Spleen (tissue), 11 donors: ENCODE measurements around the gene SSH2. TPM values are rescaled to one million over a fixed set of nuclear protein-coding genes. Genes with fewer than 3 reads are reported as not detected.
"Not testable (repeated sequence)": the region's sequence is repeated elsewhere in the genome, so short reads cannot be mapped to it uniquely, and the experiment has no call there.

ENCODE experiments used
- DNase-seq: peaks from one replicate; pipeline ENCODE4 v3.0.0-alpha.2; 2020
- H3K27ac ChIP-seq, 8 donors: fragments of 200-600 bp; sonication (generic) in 7 of 8; 1 replicate in 4 of 8; 2 replicates in 4 of 8; pipeline versions ENCODE4 v1.5.0 to v1.8.0; 2016 to 2021; ENCODE audit warnings: inconsistent platforms in 4 of 8, mild to moderate bottlenecking in 4 of 8, moderate library complexity in 1 of 8
- H3K27me3 ChIP-seq, 7 donors: fragments of 200-600 bp; sonication (generic) in 6 of 7; replicated peaks in 1 of 7; 1 replicate in 4 of 7; 2 replicates in 3 of 7; pipeline versions ENCODE4 v1.5.0 to v1.8.0; 2016 to 2021; ENCODE audit warnings: inconsistent platforms in 3 of 7, mild to moderate bottlenecking in 1 of 7
- H3K36me3 ChIP-seq, 6 donors: fragments of 200-600 bp; sonication (generic) in 5 of 6; 1 replicate in 4 of 6; 2 replicates in 2 of 6; pipeline versions ENCODE4 v1.5.0 to v1.8.0; 2016 to 2021; ENCODE audit warnings: inconsistent platforms in 2 of 6
- H3K4me1 ChIP-seq, 6 donors: fragments of 200-600 bp; sonication (generic) in 5 of 6; 1 replicate in 3 of 6; 2 replicates in 3 of 6; pipeline versions ENCODE4 v1.5.0 to v1.8.0; 2016 to 2021; ENCODE audit warnings: inconsistent platforms in 3 of 6
- H3K4me3 ChIP-seq, 8 donors: fragments of 200-600 bp; sonication (generic) in 7 of 8; 1 replicate in 4 of 8; 2 replicates in 4 of 8; pipeline versions ENCODE4 v1.5.0 to v1.8.0; 2016 to 2021; ENCODE audit warnings: inconsistent platforms in 4 of 8, mild to moderate bottlenecking in 4 of 8, moderate library complexity in 2 of 8
- H3K9me3 ChIP-seq, 8 donors: fragments of 200-600 bp; sonication (generic) in 7 of 8; 1 replicate in 4 of 8; 2 replicates in 4 of 8; pipeline versions ENCODE4 v1.5.0 to v1.8.0; 2016 to 2021; ENCODE audit warnings: inconsistent platforms in 4 of 8
- CTCF ChIP-seq, 11 experiments: fragments of 200-600 bp in 7 of 11; fragments of 450-650 bp in 4 of 11; sonication (generic) in 4 of 11; IDR thresholded peaks in 8 of 11; conservative IDR thresholded peaks in 3 of 11; 1 replicate in 7 of 11; 2 replicates in 4 of 11; pipeline versions ENCODE4 v1.4.0 to v1.8.0; 2016 to 2021; ENCODE audit warnings: antibody characterized with exemption in 11 of 11, inconsistent platforms in 4 of 11, mild to moderate bottlenecking in 1 of 11
- POLR2A ChIP-seq, 3 donors: fragments of 450-650 bp; IDR thresholded peaks; one replicate each; pipeline ENCODE4 v1.5.1; 2017; ENCODE audit warnings: antibody characterized with exemption in 3 of 3, mild to moderate bottlenecking in 1 of 3
- POLR2AphosphoS5 ChIP-seq, 3 donors: sonication (generic); formaldehyde crosslinking; IDR thresholded peaks; one replicate each; pipeline ENCODE4 v1.5.1; 2017; ENCODE audit warnings: antibody characterized with exemption in 3 of 3
- WGBS, 5 donors: extraction: QIAGEN DNeasy Blood & Tissue Kit in 3 of 5; methylation state at CpG; one replicate each; pipeline versions ENCODE4 v1.1.5 to v1.1.7; 2013 to 2018; 5-methylcytosine and 5-hydroxymethylcytosine counted together
- intact Hi-C: fragments of 100-400 bp; cut with DNase I; formaldehyde crosslinking; loops from one replicate; pipeline ENCODE4 v1.15.0; 2023; ENCODE audit warnings: low total_unique reads
- polyA plus RNA-seq, 3 donors: library from polyadenylated mRNA; stranded (reverse); fragments of 200-250 nt; gene quantifications; one replicate each; pipeline ENCODE4 v1.2.1, GENCODE V29; 2013
- total RNA-seq, 7 donors: library from RNA; depleted of rRNA in 3 of 7; stranded (reverse); fragments of >200 nt in 3 of 7; fragmentation: NEBNext Ultra II Directional in 4 of 7; extraction: Animal tissue kit (Norgen Biotek cat#: 25700) in 4 of 7; gene quantifications; one replicate each; pipeline versions ENCODE4 v1.1.0 to v1.2.1, GENCODE V29; 2016 to 2021
- donor health status: healthy with polysubstance abuse.
- donor health status: DM: no; HTN: no; CAD: no; lungs with moderate emphysema.
- donor health status: DM: no; HTN: no; CAD: no.
- donor health status: Bipolar disorder and iron deficiency.
- donor health status: healthy.
- donor health status: DM: no; HTN: no; CAD: no.
- donor health status: DM: yes; HTN: yes; CAD: no.

SSH2 gene
- total and polyA plus RNA-seq, 10 donors = 15.9 to 182 (median 113) TPM

DNA sequence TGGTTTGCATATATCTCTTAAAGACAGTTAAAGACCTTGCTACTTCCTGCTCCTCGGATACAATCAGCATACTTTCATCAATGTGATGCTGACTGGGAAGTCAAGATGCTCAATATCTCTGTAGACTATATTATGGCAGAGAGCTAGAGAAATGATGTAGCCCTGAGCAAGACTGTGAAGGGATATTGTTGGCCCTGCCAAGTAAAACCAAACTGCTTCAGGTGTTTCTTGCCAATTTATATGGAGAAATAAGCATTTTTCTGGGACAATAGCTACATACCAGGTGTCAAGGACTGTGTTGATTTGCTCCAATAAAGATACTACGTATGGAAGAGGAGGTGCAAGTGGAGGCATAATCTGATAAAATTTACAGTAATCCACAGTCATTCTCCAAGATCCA, 6.7 kb upstream of the SSH2 start:
- no peak overlapping the region for H3K4me3 ChIP-seq
- TF ChIP-seq POLR2A (IDR thresholded peaks at IDR 0.05) (no peak), POLR2AphosphoS5 (IDR thresholded peaks at IDR 0.05) (no peak), CTCF (IDR thresholded peaks at IDR 0.05 in 8 of 11, conservative IDR thresholded peaks at IDR 0.05 in 3 of 11) (no peak)
- H3K27me3 ChIP-seq = no peaks in the 10 kb centered on the region
- no peak for DNase-seq
- no peak overlapping the region for H3K27ac ChIP-seq
- H3K4me1 ChIP-seq = peaks cover 2 to 4% (median 3%) of the 10 kb centered on the region in 6 donors
- H3K36me3 ChIP-seq = no peaks in the 10 kb centered on the region
- intact Hi-C loops = no loop called here
- no peaks in the 10 kb centered on the region for H3K9me3 ChIP-seq
- WGBS, 5 donors = 69 to 81% (median 73%) methylated on average over 2 of the region's 2 CpGs

- WGBS, 5 donors = 81 to 95% (median 87%) methylated on average over 3 of the region's 3 CpGs
Measured at GRCh38 chr17:29935909-29936308, 5.9 kb upstream of the SSH2 start.

GRCh38 chr17:29933379-29933778, 3.4 kb upstream of the SSH2 start:
- 53 to 67% (median 55%) methylated on average over 2 of the region's 2 CpGs for WGBS, 5 donors
- intact Hi-C loops = no loop called here
- H3K27ac ChIP-seq = no peak overlapping the region
- no peaks in the 10 kb centered on the region for H3K9me3 ChIP-seq
- H3K4me3 ChIP-seq = no peak overlapping the region
- peaks cover 22 to 30% (median 25%) of the 10 kb centered on the region in 6 donors for H3K4me1 ChIP-seq
- no peak for DNase-seq
- TF ChIP-seq POLR2AphosphoS5 (IDR thresholded peaks at IDR 0.05) = no peak
- no peak for TF ChIP-seq CTCF (IDR thresholded peaks at IDR 0.05 in 8 of 11, conservative IDR thresholded peaks at IDR 0.05 in 3 of 11)
- no peak for TF ChIP-seq POLR2A (IDR thresholded peaks at IDR 0.05)
- no peaks in the 10 kb centered on the region for H3K27me3 ChIP-seq
- H3K36me3 ChIP-seq = no peaks in the 10 kb centered on the region

More at GRCh38 chr17:29935909-29936308, 5.9 kb upstream of the SSH2 start:
- DNase-seq, H3K9me3 ChIP-seq, H3K27me3 ChIP-seq, H3K27ac ChIP-seq, H3K36me3 ChIP-seq, H3K4me3 ChIP-seq, intact Hi-C loops: not testable (repeated sequence)
- H3K4me1 ChIP-seq = peaks cover 10 to 12% (median 11%) of the 10 kb centered on the region in 6 donors

DNA sequence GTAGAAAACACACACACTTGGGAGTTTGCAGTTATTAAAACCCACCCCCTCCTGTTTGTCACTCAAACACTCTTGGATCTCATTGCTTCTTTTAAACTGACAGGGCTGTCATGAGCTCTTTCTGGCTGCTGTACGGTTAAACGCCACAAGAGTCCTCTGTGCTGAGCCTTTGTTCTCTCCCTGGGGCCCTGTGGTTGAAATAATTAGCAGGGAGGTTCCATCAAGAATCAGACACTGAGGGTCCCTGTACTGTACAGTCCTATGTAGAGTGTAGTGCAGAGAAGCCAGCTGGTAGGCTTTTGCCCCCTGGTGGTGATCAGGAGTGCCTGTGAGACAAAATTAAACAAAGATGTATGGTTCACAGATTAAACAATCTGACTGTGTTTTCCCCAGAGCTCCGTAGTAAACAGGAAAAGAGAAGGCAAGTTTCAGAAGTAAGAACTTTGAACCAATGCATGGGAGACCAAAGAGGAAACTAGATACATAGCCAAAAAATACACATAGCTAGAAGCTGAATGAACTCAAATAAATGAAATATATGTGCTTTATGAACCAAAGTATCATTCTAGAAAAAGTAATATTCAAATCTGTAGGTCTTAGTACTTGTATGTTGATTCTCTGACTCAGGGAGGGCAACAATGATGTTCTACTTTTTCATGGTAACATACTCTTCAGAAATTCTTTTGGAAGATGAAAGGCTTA, 1.4 kb upstream of the SSH2 start:
- DNase-seq = peak; percentile 83
- Histone ChIP-seq H3K36me3 (no peaks in the 10 kb centered on the region), H3K4me3 (peak overlapping the region in 7 of 8 donors; percentile 80 to 94 (median 87)), H3K4me1 (peaks cover 26 to 50% (median 45%) of the 10 kb centered on the region in 6 donors), H3K27me3 (no peaks in the 10 kb centered on the region), H3K9me3 (no peaks in the 10 kb centered on the region), H3K27ac (peak overlapping the region in 6 of 8 donors; percentile 86 to 97 (median 94))
- TF ChIP-seq POLR2A (IDR thresholded peaks at IDR 0.05) (no peak), POLR2AphosphoS5 (IDR thresholded peaks at IDR 0.05) (peak in 1 of 3 donors; percentile 64), CTCF (IDR thresholded peaks at IDR 0.05 in 8 of 11, conservative IDR thresholded peaks at IDR 0.05 in 3 of 11) (peak; percentile 64 to 95 (median 87))
- WGBS, 5 donors = 0 to 1% (median 0%) methylated on average over 3 of the region's 3 CpGs
- intact Hi-C loops = loop anchor here (2.0 kb wide), 1 partner anchor 123 kb away; no protein-coding TSS in a partner anchor
